K562 (cell line): ENCODE data around the gene GDF2. TPM values are rescaled to one million over a fixed set of nuclear protein-coding genes. Genes with fewer than 3 reads are reported as not detected.
A peak's percentile ranks its signal among the peaks of the same experiment; 100 is the strongest.

Source experiments
- ATAC-seq: fragments of 200-7000 bp; cut with Tn5 transposase; 3 replicates; pipeline ENCODE4 v1.9.1; 2020; ENCODE audit warnings: moderate library complexity
- BruUV-seq: library from RNA; stranded (reverse); fragments of 400-500 nt; replicated peaks from 2 replicates; lab custom pipeline; 2021; lab: Mats Ljungman, UMichigan
- CTCF ChIA-PET: fragments of 300-600 bp; formaldehyde crosslinking; extraction: SDS; loops from one replicate; lab custom pipeline; 2021; ENCODE audit warnings: low intra/inter-chr PET ratio; lab: Yijun Ruan, JAX
- POLR2A ChIA-PET: fragments of 300-600, 350-650 bp; sonication (Branson Sonifier 250); formaldehyde crosslinking; extraction: SDS; loops from one replicate; lab custom pipeline; 2021; ENCODE audit warnings: antibody characterized with exemption, inconsistent platforms; lab: Yijun Ruan, JAX
- DNase-seq, 4 experiments: peaks; one replicate each; pipeline versions ENCODE4 v3.0.0 to v3.0.0-alpha.2; 2011 to 2018; ENCODE audit warnings: low spot score in 3 of 4, mixed read lengths in 3 of 4; ENCODE audit errors: extremely low read depth in 1 of 4
- FAIRE-seq: peaks from 2 replicates; lab custom pipeline; 2011; peaks lifted over from hg19 to GRCh38; lab: Jason Lieb, UNC
- H2AFZ ChIP-seq: 2 replicates; pipeline ENCODE4 v1.6.0; 2011; ENCODE audit warnings: low read depth, low read length, control low read depth, inconsistent platforms
- H3K27ac ChIP-seq: fragments of 200-600 bp; 3 replicates; pipeline ENCODE4 v1.8.0; 2011; ENCODE audit warnings: low read depth, mild to moderate bottlenecking, control low read depth, inconsistent platforms, low read length, moderate library complexity, mixed read lengths; ENCODE audit errors: extremely low read depth
- H3K27me3 ChIP-seq, 2 experiments: fragments of 300-600 bp in 1 of 2; 2 replicates in 1 of 2; 3 replicates in 1 of 2; pipeline versions ENCODE4 v1.6.0 to v1.8.0; 2011; ENCODE audit warnings: inconsistent platforms in 2 of 2, low read length in 2 of 2, mild to moderate bottlenecking in 1 of 2, mixed read lengths in 1 of 2, moderate library complexity in 1 of 2; ENCODE audit not compliant: control insufficient read depth in 2 of 2, insufficient read depth in 2 of 2
- H3K36me3 ChIP-seq: fragments of 300-600 bp; 3 replicates; pipeline ENCODE4 v1.8.0; 2011; ENCODE audit warnings: mild to moderate bottlenecking, low read length, inconsistent platforms; ENCODE audit not compliant: control insufficient read depth, insufficient read depth
- H3K4me1 ChIP-seq, 2 experiments: fragments of 200-600 bp in 1 of 2; replicated peaks in 1 of 2; 2 replicates in 1 of 2; 3 replicates in 1 of 2; pipeline versions ENCODE4 v1.5.1 to v1.8.0; 2011; ENCODE audit warnings: inconsistent platforms in 2 of 2, low read length in 2 of 2, mild to moderate bottlenecking in 1 of 2, mixed read lengths in 1 of 2, moderate library complexity in 1 of 2; ENCODE audit not compliant: control insufficient read depth in 2 of 2, insufficient read depth in 2 of 2
- H3K4me2 ChIP-seq: 2 replicates; pipeline ENCODE4 v1.6.1; 2011; ENCODE audit warnings: low read length, control low read depth, inconsistent platforms, mixed read lengths; ENCODE audit not compliant: insufficient read depth
- H3K4me3 ChIP-seq: fragments of 200-600 bp; sonication (generic), shearing (Covaris generic); 2 replicates; pipeline ENCODE4 v1.5.1; 2016; ENCODE audit warnings: control low read depth, inconsistent platforms
- H3K79me2 ChIP-seq: fragments of 200-600 bp; 3 replicates; pipeline ENCODE4 v1.8.0; 2011; ENCODE audit warnings: low read length, inconsistent platforms; ENCODE audit not compliant: control insufficient read depth, insufficient read depth
- H3K9ac ChIP-seq, 2 experiments: 2 replicates each; pipeline versions ENCODE4 v1.6.0 to v1.6.1; 2011; ENCODE audit warnings: low read depth in 2 of 2, low read length in 2 of 2, control low read depth in 1 of 2, inconsistent platforms in 1 of 2, mild to moderate bottlenecking in 1 of 2, mixed read lengths in 1 of 2; ENCODE audit not compliant: insufficient read depth in 1 of 2
- H3K9me1 ChIP-seq: one replicate; pipeline ENCODE4 v1.6.0; 2011; ENCODE audit warnings: inconsistent platforms, mild to moderate bottlenecking, low read length, moderate library complexity; ENCODE audit not compliant: control insufficient read depth, insufficient read depth
- H3K9me3 ChIP-seq: replicated peaks from 2 replicates; pipeline ENCODE4 v1.5.1; 2011; ENCODE audit warnings: low read depth, low read length, inconsistent platforms; ENCODE audit not compliant: control insufficient read depth, insufficient read depth
- H4K20me1 ChIP-seq: replicated peaks from 2 replicates; pipeline ENCODE4 v1.6.1; 2011; ENCODE audit warnings: low read length, inconsistent platforms, mixed read lengths; ENCODE audit not compliant: control insufficient read depth, insufficient read depth
- ATF4 ChIP-seq: fragments of 450-650 bp; formaldehyde crosslinking; IDR thresholded peaks from 2 replicates; pipeline ENCODE4 v1.4.0; 2022; ENCODE audit warnings: mild to moderate bottlenecking, moderate library complexity
- BMI1 ChIP-seq: fragments of 150-350 bp; IDR thresholded peaks from 2 replicates; pipeline ENCODE4 v1.6.1; 2014; ENCODE audit warnings: low read length
- E4F1 ChIP-seq: fragments of 250-450 bp; sonication (Bioruptor Pico); IDR thresholded peaks from 2 replicates; pipeline ENCODE4 v1.5.0; 2021; ENCODE audit warnings: mild to moderate bottlenecking, borderline replicate concordance
- NCOA1 ChIP-seq: fragments of 450-650 bp; IDR thresholded peaks from 2 replicates; pipeline ENCODE4 v1.6.1; 2016; ENCODE audit warnings: low read depth
- POLR3G ChIP-seq: IDR thresholded peaks from 2 replicates; pipeline ENCODE4 v1.6.1; 2011; ENCODE audit not compliant: insufficient read length, insufficient replicate concordance; ENCODE audit errors: extremely low read depth
- SMC3 ChIP-seq: conservative IDR thresholded peaks from 2 replicates; pipeline ENCODE4 v1.6.1; 2011; ENCODE audit warnings: low read depth, low read length, improper control_type of control experiment; ENCODE audit not compliant: insufficient read depth
- TBP ChIP-seq: optimal IDR thresholded peaks from 2 replicates; pipeline ENCODE3; 2011; ENCODE audit warnings: low read depth, low read length, improper control_type of control experiment
- TEAD2 ChIP-seq: fragments of 450-650 bp; IDR thresholded peaks from 2 replicates; pipeline ENCODE4 v1.6.1; 2016; ENCODE audit warnings: missing genetic modification characterization, control low read depth, missing compliant biosample characterization
- ZNF407 ChIP-seq: fragments of 450-650 bp; IDR thresholded peaks from 2 replicates; pipeline ENCODE4 v1.6.1; 2016; ENCODE audit warnings: low read depth
- ZNF655 ChIP-seq: fragments of 250-450 bp; sonication (Bioruptor Pico); IDR thresholded peaks from 2 replicates; pipeline ENCODE4 v1.5.0; 2021
- WGBS: fragments of 100-300 bp; shearing (Covaris generic); methylation state at CpG from one replicate; pipeline ENCODE4 v1.1.6; 2016; ENCODE audit warnings: low coverage, mixed read lengths; ENCODE audit not compliant: insufficient coverage; ENCODE audit errors: missing lambda C conversion rate; 5-methylcytosine and 5-hydroxymethylcytosine counted together
- in situ Hi-C: fragments of 300-500 bp; cut with MboI; formaldehyde crosslinking; loops from 4 replicates; pipeline ENCODE4 v1.15.0; 2018; ENCODE audit warnings: inconsistent platforms, mixed read lengths
- intact Hi-C: fragments of 100-400 bp; cut with micrococcal nuclease; formaldehyde crosslinking; loops from 2 replicates; pipeline ENCODE4 v1.14.2; 2022
- polyA plus RNA-seq, 8 experiments: library from polyadenylated mRNA; depleted of rRNA in 4 of 8; stranded (reverse) in 5 of 8; unstranded in 3 of 8; fragments of >200 nt; fragmentation: Nextera tagmentation in 2 of 8; fragmentation: Illumina TruSeq in 1 of 8; extraction: Ambion mirVana in 2 of 8; extraction: Trizol in 1 of 8; gene quantifications; 2 replicates each; pipeline versions ENCODE4 v1.2.1 to v1.2.3, GENCODE V29; 2011 to 2014; ENCODE audit warnings: inconsistent platforms in 1 of 8, missing spikeins in 1 of 8
- total RNA-seq, 7 experiments: library from RNA; depleted of rRNA in 6 of 7; stranded (reverse); fragments of >200 nt in 6 of 7; fragmentation: Illumina TruSeq in 2 of 7; extraction: Trizol in 2 of 7; gene quantifications; 2 replicates each; pipeline versions ENCODE4 v1.2.1 to v1.2.3, GENCODE V29; 2011 to 2021; ENCODE audit warnings: low replicate concordance in 1 of 7

Gene GDF2
- total and polyA plus RNA-seq, 9 of the 15 experiments (the other 6 are each of a cell fraction or from before 2014, with no cell fraction given), result 0.08 to 0.58 (median 0.27) TPM; not detected in 2

GRCh38 chr10:47303105-47303504, 19.1 kb upstream of the GDF2 start:
- BruUV-seq, result no TSS peak
- CTCF ChIA-PET, result no interaction called here
- Histone ChIP-seq H2AFZ (no peak overlapping the region), H3K9me1 (no peaks in the 10 kb centered on the region), H4K20me1 (0 out of 2 replicates have a peak, but pooled peaks cover 13% of the 10 kb centered on the region), H3K4me3 (no peak overlapping the region), H3K4me2 (no peak overlapping the region), H3K36me3 (no peaks in the 10 kb centered on the region), H3K9ac (peak overlapping the region in 1 of 2 experiments; percentile 14; a peak in 1 of 4 replicates), H3K27ac (no peak overlapping the region), H3K9me3 (no peaks in the 10 kb centered on the region), H3K79me2 (no peaks in the 10 kb centered on the region), H3K27me3 (peaks cover 12 to 35% of the 10 kb centered on the region in 2 experiments), H3K4me1 (peaks cover 18 to 30% of the 10 kb centered on the region in 2 experiments; a peak in 4 of 5 replicates)
- POLR2A ChIA-PET, result interaction anchor here (0.7 to 1.0 kb wide), 2 partner anchors 21 to 263 kb away, joined by 3 read pairs; no protein-coding TSS in a partner anchor
- DNase-seq (no peak), ATAC-seq (no peak), FAIRE-seq (no peak)
- in situ Hi-C loops (no loop called here), intact Hi-C loops (no loop called here)
- WGBS, result 12% methylated on average over 7 of the region's 7 CpGs
- TF ChIP-seq BMI1 (no peak), NCOA1 (no peak), POLR3G (no peak), TBP (no peak), ZNF655 (CRISPR knock-in tag) (no peak), ZNF407 (no peak), ATF4 (CRISPR knock-in tag) (no peak), TEAD2 (tag) (no peak), E4F1 (CRISPR knock-in tag) (no peak), SMC3 (no peak)
